Tongue (tissue), 2 donors: ENCODE results near the gene NOP53. TPM values are rescaled to one million over a fixed set of nuclear protein-coding genes. Genes with fewer than 3 reads are reported as not detected.
"Not testable (repeated sequence)": the region's sequence is repeated elsewhere in the genome, so short reads cannot be mapped to it uniquely, and the experiment has no call there.

ENCODE experiments used
- DNase-seq: peaks from one replicate; pipeline ENCODE4 v3.0.0-alpha.2; 2015
- total RNA-seq: library from RNA; depleted of rRNA; stranded (reverse); fragments of >200 nt; gene quantifications from one replicate; pipeline ENCODE4 v1.2.3, GENCODE V29; 2014

NOP53 gene
- total RNA-seq, 1 donor from 2014 or later = 143 TPM

DNA sequence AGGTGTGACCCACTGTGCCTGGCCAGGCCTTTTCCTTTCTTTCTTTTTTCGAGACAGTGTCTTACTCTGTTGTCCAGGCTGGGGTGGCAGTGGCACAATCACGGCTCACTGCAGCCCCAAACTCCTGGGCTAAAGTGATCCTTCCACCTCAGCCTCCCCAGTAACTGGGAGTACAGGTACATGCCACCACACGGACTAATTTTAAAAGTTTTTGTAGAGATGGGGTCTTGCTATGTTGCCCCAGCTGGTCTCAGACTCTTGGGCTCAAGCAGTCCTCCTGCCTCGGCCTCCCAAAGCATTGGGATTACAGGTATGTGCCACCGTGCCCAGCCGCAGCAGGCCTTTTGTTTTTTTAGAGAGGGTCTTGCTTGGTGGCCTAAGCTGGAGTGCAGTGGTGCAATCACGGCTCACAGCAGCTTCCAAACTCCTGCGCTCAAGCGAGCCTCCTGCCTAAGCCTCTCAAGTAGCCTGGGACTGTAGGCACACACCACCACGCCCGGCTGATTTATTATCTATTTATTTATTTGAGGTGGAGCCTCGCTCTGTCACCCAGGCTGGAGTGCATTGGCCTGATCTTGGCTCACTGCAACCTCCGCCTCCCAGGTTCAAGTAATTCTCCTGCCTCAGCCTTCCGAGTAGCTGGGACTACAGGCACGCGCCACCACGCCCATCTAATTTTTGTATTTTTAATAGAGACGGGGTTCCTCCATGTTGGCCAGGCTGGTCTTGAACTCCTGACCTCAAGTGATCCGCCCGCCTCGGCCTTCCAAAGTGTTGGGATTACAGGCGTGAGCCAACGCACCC is 32.1 kb downstream of the NOP53 start:
- DNase-seq = not testable (repeated sequence)

- peak; percentile 91 for DNase-seq
Measured at GRCh38 chr19:47778049-47778953, 33.0 kb downstream of the NOP53 start, which contains the start of gene SELENOW. TSS of gene SELENOW (plus strand) at chr19:47778703. CDS start at chr19:47778786, 83 bp downstream.

GRCh38 chr19:47778954-47779351 is 33.6 kb downstream of the NOP53 start:
- peak; percentile 58 for DNase-seq

GRCh38 chr19:47779524-47780214 is 34.3 kb downstream of the NOP53 start:
- DNase-seq = peak; percentile 78

GRCh38 chr19:47780215-47780551 is 34.8 kb downstream of the NOP53 start:
- no peak for DNase-seq

DNA sequence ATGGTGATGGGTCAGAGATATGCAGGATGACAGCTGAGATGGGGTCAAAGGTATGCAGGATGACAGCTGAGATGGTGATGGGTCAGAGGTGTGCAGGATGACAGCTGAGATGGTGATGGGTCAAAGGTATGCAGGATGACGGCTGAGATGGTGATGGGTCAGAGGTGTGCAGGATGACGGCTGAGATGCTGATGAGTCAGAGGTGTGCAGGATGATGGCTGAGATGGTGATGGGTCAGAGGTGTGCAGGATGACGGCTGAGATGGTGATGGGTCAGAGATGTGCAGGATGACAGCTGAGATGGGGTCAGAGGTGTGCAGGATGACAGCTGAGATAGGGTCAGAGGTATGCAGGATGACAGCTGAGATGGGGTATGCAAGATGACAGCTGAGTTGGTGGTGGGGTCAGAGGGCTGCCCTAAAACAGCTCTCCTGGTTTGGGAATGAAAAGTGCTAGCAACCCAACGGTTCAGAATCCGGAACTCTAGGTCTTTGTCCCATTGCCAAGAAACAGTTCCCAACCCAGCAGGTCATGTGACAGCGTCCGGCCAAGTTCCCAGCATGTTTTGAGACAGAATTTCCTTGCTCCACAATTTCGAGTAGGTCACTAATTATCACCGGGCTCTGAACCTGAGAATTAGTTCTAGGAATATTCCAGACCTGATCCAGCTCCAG is 36.4 kb downstream of the NOP53 start:
- DNase-seq = peak; percentile 25

- peak; percentile 87 for DNase-seq
Measured at GRCh38 chr19:47786566-47786965, 41.2 kb downstream of the NOP53 start.

- peak; percentile 60 for DNase-seq
Measured at GRCh38 chr19:47787307-47787706, 42.0 kb downstream of the NOP53 start.

DNA sequence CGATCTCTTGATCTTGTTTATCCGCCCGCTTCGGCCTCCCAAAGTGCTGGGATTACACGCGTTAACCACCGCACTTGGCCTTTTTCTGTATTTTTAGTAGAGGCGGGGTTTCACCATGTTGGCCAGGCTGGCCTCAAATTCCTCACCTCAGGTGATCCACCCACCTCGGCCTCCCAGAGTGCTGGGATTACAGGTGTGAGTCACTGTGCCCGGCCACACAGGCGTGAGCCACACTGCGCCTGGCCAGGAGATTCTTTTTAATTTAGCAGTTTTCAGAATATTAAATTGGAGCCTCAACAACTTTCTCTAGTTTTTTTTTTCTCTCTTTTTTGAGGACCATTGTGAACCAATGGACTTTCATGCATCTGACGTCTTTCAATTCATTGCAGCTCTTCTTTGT is 44.5 kb downstream of the NOP53 start:
- DNase-seq = not testable (repeated sequence)

- peak; percentile 85 for DNase-seq
Measured at GRCh38 chr19:47790398-47790814, 45.1 kb downstream of the NOP53 start.

DNA sequence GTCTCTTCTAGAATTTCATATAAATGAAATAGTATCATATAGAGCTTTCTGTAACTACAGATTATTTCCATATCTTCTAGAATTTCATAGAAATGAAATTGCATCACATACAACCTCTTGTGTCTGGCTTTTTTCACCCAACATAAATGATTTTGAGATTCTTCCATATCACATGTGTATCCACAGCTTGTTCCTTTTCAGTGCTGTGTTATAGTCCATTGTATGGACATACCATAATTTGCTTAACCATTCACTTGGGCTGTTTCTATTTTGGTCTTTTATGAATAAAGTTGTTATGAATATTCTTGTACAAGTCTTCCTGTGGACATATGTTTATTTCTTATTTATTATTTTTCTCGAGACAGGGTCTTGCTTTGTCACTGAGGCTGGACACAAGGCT is 47.3 kb downstream of the NOP53 start:
- DNase-seq = no peak

GRCh38 chr19:47794526-47794925 is 49.2 kb downstream of the NOP53 start:
- DNase-seq = no peak

GRCh38 chr19:47796785-47797184 is 51.4 kb downstream of the NOP53 start:
- DNase-seq = no peak

DNA sequence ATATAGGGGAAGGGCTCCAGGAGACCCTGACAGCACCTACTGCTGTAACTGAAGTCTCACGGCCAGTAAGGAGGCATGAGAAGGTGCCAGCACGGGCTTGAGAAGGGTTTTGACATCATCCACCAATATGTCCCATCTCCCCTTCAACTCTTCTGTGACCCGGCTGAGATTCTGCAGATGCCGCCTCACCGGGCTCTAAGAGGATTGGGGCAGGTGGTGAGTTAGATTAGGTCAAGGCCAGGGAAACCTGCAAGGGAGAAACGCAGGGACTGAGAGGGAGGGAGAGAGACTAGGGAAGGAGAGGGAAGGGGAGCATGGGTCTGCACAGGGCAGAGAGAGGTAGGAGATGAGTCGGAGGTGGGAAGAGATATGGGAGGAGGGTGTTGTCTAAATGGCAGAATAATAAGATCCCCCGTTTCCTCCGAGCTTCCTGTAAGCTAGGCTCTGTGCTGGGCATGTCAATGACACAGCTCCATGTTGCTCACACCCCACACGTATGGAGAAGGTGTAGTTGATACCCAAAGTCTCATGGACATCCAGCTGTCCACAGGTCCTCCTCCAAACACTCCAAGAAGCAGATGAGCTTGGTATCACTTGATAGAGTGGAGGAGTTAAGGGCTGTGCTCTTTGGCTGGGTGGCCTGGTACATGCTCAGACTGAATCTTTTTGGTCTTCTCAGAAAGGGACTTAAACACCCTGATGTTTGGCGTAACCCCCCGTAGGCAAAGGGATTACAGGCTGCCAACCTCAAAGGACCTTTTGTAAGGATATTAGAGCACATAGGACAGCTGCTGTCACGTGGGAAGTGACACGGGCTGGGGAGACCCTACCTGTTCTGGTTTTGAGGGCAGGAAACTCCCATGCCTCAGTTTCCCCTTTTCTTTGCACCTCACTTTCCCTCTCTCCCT is 52.9 kb downstream of the NOP53 start:
- no peak for DNase-seq

- no peak for DNase-seq
Measured at GRCh38 chr19:47798904-47799266, 53.5 kb downstream of the NOP53 start.

- DNase-seq = no peak
Measured at GRCh38 chr19:47801270-47801669, 55.9 kb downstream of the NOP53 start.

- no peak for DNase-seq
Measured at GRCh38 chr19:47802521-47803043, 57.2 kb downstream of the NOP53 start.

DNA sequence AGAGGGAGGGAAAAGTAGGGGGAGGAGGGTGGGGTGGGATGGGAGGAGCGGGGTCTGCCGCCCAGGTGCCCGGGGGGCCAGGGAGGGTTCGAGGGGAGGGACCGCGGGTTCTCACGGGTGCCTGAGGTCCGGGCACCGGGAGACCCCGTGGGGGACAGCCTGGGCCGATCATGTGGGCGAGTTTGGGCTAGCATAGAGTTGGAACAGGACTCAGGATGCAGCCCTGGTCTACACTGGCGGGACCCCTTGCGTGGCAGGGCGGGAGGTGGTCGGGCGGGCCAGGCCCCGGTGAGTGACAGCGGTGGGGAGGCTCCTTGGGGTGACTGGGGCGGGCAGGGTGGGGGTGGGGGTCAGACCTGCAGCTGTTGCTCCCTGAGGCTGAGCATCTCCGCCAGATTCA is 57.8 kb downstream of the NOP53 start:
- not testable (repeated sequence) for DNase-seq

- not testable (repeated sequence) for DNase-seq
Measured at GRCh38 chr19:47803671-47804070, 58.3 kb downstream of the NOP53 start.

DNA sequence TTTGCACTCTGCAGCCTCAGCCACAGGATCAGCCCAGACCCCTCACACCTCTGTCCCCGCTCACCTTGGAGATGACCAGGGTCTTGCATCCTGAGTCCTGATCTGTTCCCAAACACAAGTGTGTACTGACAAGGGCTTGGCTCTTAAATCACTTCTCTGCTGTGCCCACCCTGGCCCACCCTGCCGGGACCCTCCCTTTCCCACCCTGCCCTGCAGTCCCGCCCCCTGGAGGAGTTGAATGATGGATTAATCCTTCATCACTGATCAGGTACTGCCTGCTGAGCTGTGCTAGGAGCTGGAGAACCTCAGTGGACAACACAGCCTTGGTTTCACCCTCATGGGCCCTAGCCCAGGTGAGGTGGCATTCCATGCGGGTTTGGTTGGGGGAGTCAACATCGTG is 59.1 kb downstream of the NOP53 start, which contains the start of gene TPRX1:
TSS of gene TPRX1 (minus strand) at position 101 of the 400 bp plus-strand sequence. CDS start at position 89, 12 bp downstream.
- not testable (repeated sequence) for DNase-seq
